Gastrocnemius medialis (tissue), 4 donors: ENCODE data around the gene CDK5RAP1.

Experiments
- POLR2A ChIP-seq, 2 donors: fragments of 450-650 bp; IDR thresholded peaks; one replicate each; pipeline ENCODE4 v1.6.1; 2017; ENCODE audit warnings: antibody characterized with exemption in 2 of 2, mild to moderate bottlenecking in 2 of 2, moderate library complexity in 2 of 2
- TF ChIP-seq, protein P1 (sequence below), 5 experiments: fragments of 450-650 bp in 3 of 5; fragments of 200-600 bp in 2 of 5; sonication (generic) in 2 of 5; IDR thresholded peaks in 4 of 5; conservative IDR thresholded peaks in 1 of 5; 1 replicate in 4 of 5; 2 replicates in 1 of 5; pipeline ENCODE4 v1.5.1; 2016 to 2019; ENCODE audit warnings: antibody characterized with exemption in 5 of 5, mild to moderate bottlenecking in 3 of 5, moderate library complexity in 3 of 5

DNA sequence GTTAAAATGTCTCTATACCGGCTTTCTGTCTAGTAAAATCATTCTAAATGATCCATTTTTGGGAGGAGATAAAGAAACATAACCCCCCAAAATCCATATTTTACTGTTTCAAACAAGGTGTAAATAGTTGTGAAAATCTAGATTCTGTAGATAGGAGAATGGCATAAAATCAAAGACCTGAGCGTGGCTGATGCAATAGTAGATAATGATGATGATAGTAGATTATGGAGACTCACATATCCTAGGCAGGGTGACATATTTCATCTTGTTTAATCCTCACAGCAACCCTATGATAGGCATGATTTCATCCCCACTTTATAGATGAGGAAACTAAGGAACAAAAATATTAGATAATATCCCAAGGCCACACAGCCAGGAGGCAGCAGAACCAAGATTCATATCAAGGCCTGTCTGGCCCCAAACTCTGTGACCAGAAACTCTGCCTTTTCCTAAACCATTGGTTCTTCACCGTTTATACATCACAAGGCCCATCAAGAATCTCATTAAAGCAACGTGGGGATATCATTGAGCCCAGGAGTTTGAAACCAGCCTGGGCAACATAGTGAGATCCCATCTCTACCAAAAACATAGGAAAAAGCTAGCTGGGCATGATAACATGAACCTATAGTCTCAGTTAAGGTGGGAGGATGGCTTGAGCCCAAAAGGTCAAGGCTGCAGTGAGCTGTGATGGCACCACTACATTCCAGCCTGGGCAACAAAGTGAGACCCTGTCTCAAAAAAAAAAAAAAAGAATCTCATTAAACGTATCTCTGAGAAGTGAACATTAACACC lies 62.7 kb downstream of the CDK5RAP1 start:
- TF ChIP-seq, protein P1, sequence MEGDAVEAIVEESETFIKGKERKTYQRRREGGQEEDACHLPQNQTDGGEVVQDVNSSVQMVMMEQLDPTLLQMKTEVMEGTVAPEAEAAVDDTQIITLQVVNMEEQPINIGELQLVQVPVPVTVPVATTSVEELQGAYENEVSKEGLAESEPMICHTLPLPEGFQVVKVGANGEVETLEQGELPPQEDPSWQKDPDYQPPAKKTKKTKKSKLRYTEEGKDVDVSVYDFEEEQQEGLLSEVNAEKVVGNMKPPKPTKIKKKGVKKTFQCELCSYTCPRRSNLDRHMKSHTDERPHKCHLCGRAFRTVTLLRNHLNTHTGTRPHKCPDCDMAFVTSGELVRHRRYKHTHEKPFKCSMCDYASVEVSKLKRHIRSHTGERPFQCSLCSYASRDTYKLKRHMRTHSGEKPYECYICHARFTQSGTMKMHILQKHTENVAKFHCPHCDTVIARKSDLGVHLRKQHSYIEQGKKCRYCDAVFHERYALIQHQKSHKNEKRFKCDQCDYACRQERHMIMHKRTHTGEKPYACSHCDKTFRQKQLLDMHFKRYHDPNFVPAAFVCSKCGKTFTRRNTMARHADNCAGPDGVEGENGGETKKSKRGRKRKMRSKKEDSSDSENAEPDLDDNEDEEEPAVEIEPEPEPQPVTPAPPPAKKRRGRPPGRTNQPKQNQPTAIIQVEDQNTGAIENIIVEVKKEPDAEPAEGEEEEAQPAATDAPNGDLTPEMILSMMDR (IDR thresholded peaks at IDR 0.05 in 4 of 5, conservative IDR thresholded peaks at IDR 0.05 in 1 of 5) = no peak
- TF ChIP-seq POLR2A (IDR thresholded peaks at IDR 0.05) = no peak
